LNCaP clone FGC (cell line): ENCODE results near the gene DNM3.

ENCODE experiments used
- DNase-seq: peaks from one replicate; pipeline ENCODE4 v3.0.0-alpha.2; 2011; ENCODE audit warnings: low read depth
- H3K4me3 ChIP-seq: 2 replicates; pipeline ENCODE4 v1.5.1; 2011; ENCODE audit warnings: mild to moderate bottlenecking, low read depth, low read length, control low read depth
- CTCF ChIP-seq: IDR thresholded peaks from 2 replicates; pipeline ENCODE4 v1.5.1; 2012; ENCODE audit warnings: mild to moderate bottlenecking; ENCODE audit not compliant: control insufficient read depth, insufficient read depth; ENCODE audit errors: extremely low read depth

DNM3 gene

GRCh38 chr1:172399756-172400721 is 558.7 kb downstream of the DNM3 start:
- H3K4me3 ChIP-seq = no peak overlapping the region
- DNase-seq = no peak
- no peak for TF ChIP-seq CTCF

- TF ChIP-seq CTCF = no peak
- no peak overlapping the region for H3K4me3 ChIP-seq
- no peak for DNase-seq
Measured at GRCh38 chr1:172400722-172401105, 559.4 kb downstream of the DNM3 start.

GRCh38 chr1:172401477-172401876 is 560.2 kb downstream of the DNM3 start:
- DNase-seq = no peak
- no peak for TF ChIP-seq CTCF
- H3K4me3 ChIP-seq = no peak overlapping the region

GRCh38 chr1:172401892-172402291 is 560.6 kb downstream of the DNM3 start:
- no peak for DNase-seq
- no peak overlapping the region for H3K4me3 ChIP-seq
- TF ChIP-seq CTCF = 0 out of 2 replicates have a peak, but pooled peaks have one; percentile 8

GRCh38 chr1:172402878-172403569 is 561.7 kb downstream of the DNM3 start:
- no peak overlapping the region for H3K4me3 ChIP-seq
- TF ChIP-seq CTCF = no peak

GRCh38 chr1:172404121-172404520 is 562.8 kb downstream of the DNM3 start:
- DNase-seq = peak; percentile 7
- no peak for TF ChIP-seq CTCF
- no peak overlapping the region for H3K4me3 ChIP-seq

More at GRCh38 chr1:172402878-172403569, 561.7 kb downstream of the DNM3 start:
- no peak for DNase-seq
